WTC11 (cell line): Measurements from ENCODE around the gene BDP1. TPM values are rescaled to one million over a fixed set of nuclear protein-coding genes. Genes with fewer than 3 reads are reported as not detected.

ENCODE experiments used
- ATAC-seq: fragments of 200-7000 bp; cut with Tn5 transposase; 2 replicates; pipeline ENCODE4 v1.10.0; 2021; ENCODE audit warnings: mild to moderate bottlenecking, moderate library complexity
- CTCF ChIA-PET: fragments of 300-600 bp; sonication (Branson Sonifier 250); formaldehyde crosslinking; loops from one replicate; lab custom pipeline; 2021; ENCODE audit warnings: antibody characterized with exemption; lab: Charles Lee
- POLR2A ChIA-PET: fragments of 350-600 bp; sonication (Branson Sonifier 250); formaldehyde crosslinking; loops from one replicate; lab custom pipeline; 2021; ENCODE audit warnings: antibody characterized with exemption; lab: Charles Lee
- DNase-seq: peaks from one replicate; pipeline ENCODE4 v3.0.0; 2021; ENCODE audit warnings: low spot score
- H3K27ac Mint-ChIP-seq: 2 replicates; pipeline ENCODE4 v1.8.0; 2021; ENCODE audit warnings: mixed read lengths
- H3K27me3 Mint-ChIP-seq: 2 replicates; pipeline ENCODE4 v1.8.0; 2021; ENCODE audit warnings: low read depth, mild to moderate bottlenecking, moderate library complexity, mixed read lengths
- H3K36me3 Mint-ChIP-seq: 2 replicates; pipeline ENCODE4 v1.8.0; 2021; ENCODE audit warnings: mixed read lengths
- H3K4me1 Mint-ChIP-seq: 2 replicates; pipeline ENCODE4 v1.8.0; 2022; ENCODE audit warnings: mixed read lengths
- H3K4me3 Mint-ChIP-seq: 2 replicates; pipeline ENCODE4 v1.8.0; 2021; ENCODE audit warnings: mild to moderate bottlenecking, moderate library complexity, mixed read lengths
- H3K9me3 Mint-ChIP-seq: 2 replicates; pipeline ENCODE4 v1.8.0; 2021; ENCODE audit warnings: mixed read lengths
- ATF1 ChIP-seq: sonication (generic); formaldehyde crosslinking; IDR thresholded peaks from 2 replicates; pipeline ENCODE4 v1.8.1; 2023; ENCODE audit warnings: mild to moderate bottlenecking, moderate library complexity, missing genetic modification reagents
- CREB1 ChIP-seq: sonication (generic); formaldehyde crosslinking; IDR thresholded peaks from 2 replicates; pipeline ENCODE4 v1.8.0; 2023; ENCODE audit warnings: mild to moderate bottlenecking, missing genetic modification reagents
- ELF4 ChIP-seq: sonication (generic); formaldehyde crosslinking; IDR thresholded peaks from 2 replicates; pipeline ENCODE4 v1.8.1; 2022; ENCODE audit warnings: low read depth, mild to moderate bottlenecking, moderate library complexity, missing genetic modification reagents
- EMX1 ChIP-seq: fragments of 250-450 bp; sonication (Bioruptor Pico); IDR thresholded peaks from 2 replicates; pipeline ENCODE4 v1.8.0; 2021; ENCODE audit warnings: mild to moderate bottlenecking
- GRHL2 ChIP-seq: fragments of 250-450 bp; sonication (Bioruptor Pico); IDR thresholded peaks from 2 replicates; pipeline ENCODE4 v1.8.0; 2022; ENCODE audit warnings: mild to moderate bottlenecking, moderate library complexity; ENCODE audit not compliant: insufficient replicate concordance, severe bottlenecking
- IRF2 ChIP-seq: sonication (generic); formaldehyde crosslinking; IDR thresholded peaks from 2 replicates; pipeline ENCODE4 v1.8.0; 2022; ENCODE audit warnings: low read depth, missing genetic modification reagents, borderline replicate concordance
- JAZF1 ChIP-seq: fragments of 250-450 bp; sonication (Bioruptor Pico); IDR thresholded peaks from 2 replicates; pipeline ENCODE4 v1.9.0; 2021; ENCODE audit warnings: moderate library complexity, mild to moderate bottlenecking, inconsistent platforms
- JUN ChIP-seq: sonication (generic); formaldehyde crosslinking; IDR thresholded peaks from 2 replicates; pipeline ENCODE4 v1.8.0; 2023; ENCODE audit warnings: mild to moderate bottlenecking, missing genetic modification reagents
- NFATC4 ChIP-seq: fragments of 250-450 bp; sonication (Bioruptor Pico); IDR thresholded peaks from 2 replicates; pipeline ENCODE4 v1.9.0; 2021; ENCODE audit warnings: mild to moderate bottlenecking
- NFYB ChIP-seq: sonication (generic); formaldehyde crosslinking; conservative IDR thresholded peaks from 2 replicates; pipeline ENCODE4 v1.8.0; 2022; ENCODE audit warnings: low read depth, missing genetic modification reagents
- NR3C1 ChIP-seq: sonication (generic); formaldehyde crosslinking; conservative IDR thresholded peaks from 2 replicates; pipeline ENCODE4 v1.8.1; 2023; ENCODE audit warnings: low read depth, mild to moderate bottlenecking, missing genetic modification reagents
- RORB ChIP-seq: fragments of 250-450 bp; sonication (Bioruptor Pico); IDR thresholded peaks from 2 replicates; pipeline ENCODE4 v1.9.0; 2021; ENCODE audit warnings: mild to moderate bottlenecking
- SMAD3 ChIP-seq: sonication (generic); formaldehyde crosslinking; IDR thresholded peaks from 2 replicates; pipeline ENCODE4 v1.8.0; 2022; ENCODE audit warnings: missing genetic modification reagents, mild to moderate bottlenecking, borderline replicate concordance
- SMAD4 ChIP-seq: sonication (generic); formaldehyde crosslinking; IDR thresholded peaks from 2 replicates; pipeline ENCODE4 v1.8.0; 2022; ENCODE audit warnings: mild to moderate bottlenecking, missing genetic modification reagents
- TP53 ChIP-seq: sonication (generic); formaldehyde crosslinking; IDR thresholded peaks from 2 replicates; pipeline ENCODE4 v1.8.1; 2023; ENCODE audit warnings: mild to moderate bottlenecking, missing genetic modification reagents
- ZNF219 ChIP-seq: sonication (generic); formaldehyde crosslinking; IDR thresholded peaks from 2 replicates; pipeline ENCODE4 v1.8.0; 2023; ENCODE audit warnings: missing genetic modification reagents, mild to moderate bottlenecking, borderline replicate concordance
- ZNF396 ChIP-seq: fragments of 250-450 bp; sonication (Bioruptor Pico); IDR thresholded peaks from 2 replicates; pipeline ENCODE4 v1.8.0; 2021; ENCODE audit warnings: mild to moderate bottlenecking, moderate library complexity, borderline replicate concordance
- ZNF671 ChIP-seq: fragments of 250-450 bp; sonication (Bioruptor Pico); IDR thresholded peaks from 2 replicates; pipeline ENCODE4 v1.8.0; 2021; ENCODE audit warnings: mild to moderate bottlenecking
- total RNA-seq: library from RNA; stranded (reverse); gene quantifications from 3 replicates; pipeline ENCODE4 v1.2.3, GENCODE V29; 2021
- TF ChIP-seq, protein P1 (sequence below): sonication (generic); formaldehyde crosslinking; IDR thresholded peaks from 2 replicates; pipeline ENCODE4 v1.8.1; 2023; ENCODE audit warnings: mild to moderate bottlenecking, missing genetic modification reagents, moderate library complexity
- TF ChIP-seq, protein P2 (sequence below): sonication (generic); formaldehyde crosslinking; IDR thresholded peaks from 2 replicates; pipeline ENCODE4 v1.8.1; 2023; ENCODE audit warnings: mild to moderate bottlenecking, missing genetic modification reagents
- TF ChIP-seq, protein P3 (sequence below): sonication (generic); formaldehyde crosslinking; IDR thresholded peaks from 2 replicates; pipeline ENCODE4 v1.8.1; 2022; ENCODE audit warnings: mild to moderate bottlenecking, moderate library complexity, missing genetic modification reagents
- TF ChIP-seq, protein P4 (sequence below): sonication (generic); formaldehyde crosslinking; IDR thresholded peaks from 2 replicates; pipeline ENCODE4 v1.8.0; 2022; ENCODE audit warnings: mild to moderate bottlenecking, missing genetic modification reagents
- TF ChIP-seq, protein P5 (sequence below): sonication (generic); formaldehyde crosslinking; IDR thresholded peaks from 2 replicates; pipeline ENCODE4 v1.8.1; 2023; ENCODE audit warnings: mild to moderate bottlenecking, missing genetic modification reagents, moderate library complexity
- TF ChIP-seq, protein P6 (sequence below): sonication (generic); formaldehyde crosslinking; IDR thresholded peaks from 2 replicates; pipeline ENCODE4 v1.8.1; 2022; ENCODE audit warnings: low read depth, mild to moderate bottlenecking, moderate library complexity, missing genetic modification reagents, borderline replicate concordance

Gene BDP1
- total RNA-seq, 1 experiment from 2014 or later, result 34.7 TPM

DNA sequence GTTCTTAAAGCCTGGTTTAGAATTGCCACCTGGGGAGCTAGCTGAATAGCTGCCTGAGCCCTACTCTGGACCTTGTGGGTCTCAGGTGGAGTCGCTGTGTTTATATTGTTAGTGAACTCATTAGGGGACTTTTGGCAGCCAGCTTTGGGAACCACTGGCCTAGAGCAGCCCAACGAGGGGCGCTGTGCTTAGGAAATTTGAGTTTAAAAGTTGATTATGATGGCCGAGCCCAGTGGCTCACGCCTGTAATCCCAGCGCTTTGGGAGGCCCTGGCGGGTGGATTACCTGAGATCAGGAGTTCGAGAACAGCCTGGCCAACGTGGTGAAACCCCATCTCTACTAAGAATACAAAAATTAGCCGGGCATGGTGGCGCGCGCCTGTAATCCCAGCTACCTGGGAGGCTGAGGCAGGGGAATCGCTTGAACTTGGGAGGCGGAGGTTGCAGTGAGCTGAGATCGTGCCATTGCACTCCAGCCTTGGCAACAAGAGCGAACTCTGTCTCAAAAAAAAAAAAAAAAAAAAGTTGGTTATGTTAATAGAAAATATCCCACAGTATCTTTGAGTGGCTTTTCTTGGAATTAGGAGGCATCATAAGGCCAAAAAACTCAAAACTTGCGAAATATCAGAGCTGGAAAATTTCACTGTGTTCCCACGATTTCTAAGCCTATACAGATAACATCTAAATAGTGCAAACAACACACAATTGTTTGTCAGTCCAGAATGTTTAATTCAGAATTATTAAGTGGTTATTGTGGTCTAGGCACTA is 132.5 kb downstream of the BDP1 start:
- no peak for TF ChIP-seq NFYB
- TF ChIP-seq ATF1 (CRISPR knock-in tag), result no peak
- TF ChIP-seq, protein P1, sequence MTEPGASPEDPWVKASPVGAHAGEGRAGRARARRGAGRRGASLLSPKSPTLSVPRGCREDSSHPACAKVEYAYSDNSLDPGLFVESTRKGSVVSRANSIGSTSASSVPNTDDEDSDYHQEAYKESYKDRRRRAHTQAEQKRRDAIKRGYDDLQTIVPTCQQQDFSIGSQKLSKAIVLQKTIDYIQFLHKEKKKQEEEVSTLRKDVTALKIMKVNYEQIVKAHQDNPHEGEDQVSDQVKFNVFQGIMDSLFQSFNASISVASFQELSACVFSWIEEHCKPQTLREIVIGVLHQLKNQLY (CRISPR knock-in tag), result no peak
- TF ChIP-seq ELF4, result no peak
- no peak for TF ChIP-seq EMX1 (CRISPR knock-in tag)
- no peak for TF ChIP-seq ZNF219 (CRISPR knock-in tag)
- TF ChIP-seq JAZF1 (CRISPR knock-in tag), result no peak
- TF ChIP-seq, protein P2, sequence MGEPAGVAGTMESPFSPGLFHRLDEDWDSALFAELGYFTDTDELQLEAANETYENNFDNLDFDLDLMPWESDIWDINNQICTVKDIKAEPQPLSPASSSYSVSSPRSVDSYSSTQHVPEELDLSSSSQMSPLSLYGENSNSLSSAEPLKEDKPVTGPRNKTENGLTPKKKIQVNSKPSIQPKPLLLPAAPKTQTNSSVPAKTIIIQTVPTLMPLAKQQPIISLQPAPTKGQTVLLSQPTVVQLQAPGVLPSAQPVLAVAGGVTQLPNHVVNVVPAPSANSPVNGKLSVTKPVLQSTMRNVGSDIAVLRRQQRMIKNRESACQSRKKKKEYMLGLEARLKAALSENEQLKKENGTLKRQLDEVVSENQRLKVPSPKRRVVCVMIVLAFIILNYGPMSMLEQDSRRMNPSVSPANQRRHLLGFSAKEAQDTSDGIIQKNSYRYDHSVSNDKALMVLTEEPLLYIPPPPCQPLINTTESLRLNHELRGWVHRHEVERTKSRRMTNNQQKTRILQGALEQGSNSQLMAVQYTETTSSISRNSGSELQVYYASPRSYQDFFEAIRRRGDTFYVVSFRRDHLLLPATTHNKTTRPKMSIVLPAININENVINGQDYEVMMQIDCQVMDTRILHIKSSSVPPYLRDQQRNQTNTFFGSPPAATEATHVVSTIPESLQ, result no peak
- TF ChIP-seq, protein P3, sequence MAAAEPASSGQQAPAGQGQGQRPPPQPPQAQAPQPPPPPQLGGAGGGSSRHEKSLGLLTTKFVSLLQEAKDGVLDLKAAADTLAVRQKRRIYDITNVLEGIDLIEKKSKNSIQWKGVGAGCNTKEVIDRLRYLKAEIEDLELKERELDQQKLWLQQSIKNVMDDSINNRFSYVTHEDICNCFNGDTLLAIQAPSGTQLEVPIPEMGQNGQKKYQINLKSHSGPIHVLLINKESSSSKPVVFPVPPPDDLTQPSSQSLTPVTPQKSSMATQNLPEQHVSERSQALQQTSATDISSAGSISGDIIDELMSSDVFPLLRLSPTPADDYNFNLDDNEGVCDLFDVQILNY, result no peak
- no peak for TF ChIP-seq CREB1 (CRISPR knock-in tag)
- no peak for TF ChIP-seq ZNF671 (CRISPR knock-in tag)
- TF ChIP-seq RORB, result no peak
- no peak for TF ChIP-seq TP53 (CRISPR knock-in tag)
- TF ChIP-seq, protein P4, sequence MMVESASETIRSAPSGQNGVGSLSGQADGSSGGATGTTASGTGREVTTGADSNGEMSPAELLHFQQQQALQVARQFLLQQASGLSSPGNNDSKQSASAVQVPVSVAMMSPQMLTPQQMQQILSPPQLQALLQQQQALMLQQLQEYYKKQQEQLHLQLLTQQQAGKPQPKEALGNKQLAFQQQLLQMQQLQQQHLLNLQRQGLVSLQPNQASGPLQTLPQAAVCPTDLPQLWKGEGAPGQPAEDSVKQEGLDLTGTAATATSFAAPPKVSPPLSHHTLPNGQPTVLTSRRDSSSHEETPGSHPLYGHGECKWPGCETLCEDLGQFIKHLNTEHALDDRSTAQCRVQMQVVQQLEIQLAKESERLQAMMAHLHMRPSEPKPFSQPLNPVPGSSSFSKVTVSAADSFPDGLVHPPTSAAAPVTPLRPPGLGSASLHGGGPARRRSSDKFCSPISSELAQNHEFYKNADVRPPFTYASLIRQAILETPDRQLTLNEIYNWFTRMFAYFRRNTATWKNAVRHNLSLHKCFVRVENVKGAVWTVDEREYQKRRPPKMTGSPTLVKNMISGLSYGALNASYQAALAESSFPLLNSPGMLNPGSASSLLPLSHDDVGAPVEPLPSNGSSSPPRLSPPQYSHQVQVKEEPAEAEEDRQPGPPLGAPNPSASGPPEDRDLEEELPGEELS, result no peak
- TF ChIP-seq GRHL2 (CRISPR knock-in tag), result no peak
- no peak for TF ChIP-seq NFATC4 (CRISPR knock-in tag)
- TF ChIP-seq SMAD4 (CRISPR knock-in tag), result no peak
- TF ChIP-seq ZNF396 (CRISPR knock-in tag), result no peak
- TF ChIP-seq, protein P5, sequence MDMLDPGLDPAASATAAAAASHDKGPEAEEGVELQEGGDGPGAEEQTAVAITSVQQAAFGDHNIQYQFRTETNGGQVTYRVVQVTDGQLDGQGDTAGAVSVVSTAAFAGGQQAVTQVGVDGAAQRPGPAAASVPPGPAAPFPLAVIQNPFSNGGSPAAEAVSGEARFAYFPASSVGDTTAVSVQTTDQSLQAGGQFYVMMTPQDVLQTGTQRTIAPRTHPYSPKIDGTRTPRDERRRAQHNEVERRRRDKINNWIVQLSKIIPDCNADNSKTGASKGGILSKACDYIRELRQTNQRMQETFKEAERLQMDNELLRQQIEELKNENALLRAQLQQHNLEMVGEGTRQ (CRISPR knock-in tag), result no peak
- no peak for TF ChIP-seq IRF2 (CRISPR knock-in tag)
- CTCF ChIA-PET, result interaction anchor here (1.4 to 2.6 kb wide), 3 partner anchors 13 to 112 kb away, joined by 5 to 27 read pairs (median 7); no protein-coding TSS in a partner anchor
- POLR2A ChIA-PET, result interaction anchor here (1.0 kb wide), 2 partner anchors 13 kb away, joined by 3 read pairs; no protein-coding TSS in a partner anchor

DNA sequence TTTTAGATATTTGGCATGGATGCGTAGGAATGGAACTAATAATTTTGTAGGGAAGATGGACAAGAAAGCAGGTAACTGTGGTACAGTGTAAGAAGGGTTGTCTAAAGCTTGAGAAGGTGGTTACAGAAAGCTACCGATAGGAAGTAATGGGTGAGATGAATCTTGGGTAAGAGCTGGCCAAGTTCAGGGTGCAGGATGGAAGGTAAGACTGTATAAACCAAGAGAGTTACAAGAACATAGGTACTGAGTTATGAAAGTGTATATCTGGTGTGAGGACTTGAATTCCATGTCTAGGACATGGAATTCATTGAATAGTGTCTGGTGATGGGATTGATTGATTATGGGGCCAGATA is 133.1 kb downstream of the BDP1 start:
- POLR2A ChIA-PET, result no interaction called here
- H3K4me1 Mint-ChIP-seq, result peaks cover 14% of the 10 kb centered on the region
- no peaks in the 10 kb centered on the region for H3K27me3 Mint-ChIP-seq
- peak overlapping the region; percentile 91 for H3K4me3 Mint-ChIP-seq
- H3K9me3 Mint-ChIP-seq, result peaks cover 4% of the 10 kb centered on the region
- DNase-seq, result no peak
- ATAC-seq, result no peak
- peaks cover 2% of the 10 kb centered on the region; the same call in 1 of the 2 replicates for H3K36me3 Mint-ChIP-seq
- H3K27ac Mint-ChIP-seq, result no peak overlapping the region
- TF ChIP-seq NR3C1 (CRISPR knock-in tag) (no peak), SMAD3 (CRISPR knock-in tag) (no peak), JUN (CRISPR knock-in tag) (no peak)
- TF ChIP-seq, protein P6, sequence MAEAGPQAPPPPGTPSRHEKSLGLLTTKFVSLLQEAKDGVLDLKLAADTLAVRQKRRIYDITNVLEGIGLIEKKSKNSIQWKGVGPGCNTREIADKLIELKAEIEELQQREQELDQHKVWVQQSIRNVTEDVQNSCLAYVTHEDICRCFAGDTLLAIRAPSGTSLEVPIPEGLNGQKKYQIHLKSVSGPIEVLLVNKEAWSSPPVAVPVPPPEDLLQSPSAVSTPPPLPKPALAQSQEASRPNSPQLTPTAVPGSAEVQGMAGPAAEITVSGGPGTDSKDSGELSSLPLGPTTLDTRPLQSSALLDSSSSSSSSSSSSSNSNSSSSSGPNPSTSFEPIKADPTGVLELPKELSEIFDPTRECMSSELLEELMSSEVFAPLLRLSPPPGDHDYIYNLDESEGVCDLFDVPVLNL, result no peak
- TF ChIP-seq, all 79 proteins: peak for 0
- CTCF ChIA-PET, result interaction anchor here (2.1 to 2.6 kb wide), 2 partner anchors 13 to 109 kb away, joined by 7 to 27 read pairs; no protein-coding TSS in a partner anchor

More for the DNA sequence above, 132.5 kb downstream of the BDP1 start:
- H3K4me1 Mint-ChIP-seq, result peaks cover 14% of the 10 kb centered on the region
- H3K9me3 Mint-ChIP-seq, result peaks cover 4% of the 10 kb centered on the region
- H3K27ac Mint-ChIP-seq, result peak overlapping the region; percentile 95; the same call in 1 of the 2 replicates
- H3K36me3 Mint-ChIP-seq, result peaks cover 2% of the 10 kb centered on the region; the same call in 1 of the 2 replicates
- peak overlapping the region; percentile 91 for H3K4me3 Mint-ChIP-seq
- ATAC-seq, result peak; percentile 8
- DNase-seq, result peak; percentile 13
- H3K27me3 Mint-ChIP-seq, result no peaks in the 10 kb centered on the region
